NCI-H2029 treated with DMSO at 0.1 percent for 48 hours (cell line): Measurements from ENCODE around the gene ADGRG3.
"Not testable (repeated sequence)": the region's sequence is repeated elsewhere in the genome, so short reads cannot be mapped to it uniquely, and the experiment has no call there.

Experiments used
- DNase-seq: peaks from one replicate; lab custom pipeline; 2025; lab: John Stamatoyannopoulos, UW

ADGRG3 gene

DNA sequence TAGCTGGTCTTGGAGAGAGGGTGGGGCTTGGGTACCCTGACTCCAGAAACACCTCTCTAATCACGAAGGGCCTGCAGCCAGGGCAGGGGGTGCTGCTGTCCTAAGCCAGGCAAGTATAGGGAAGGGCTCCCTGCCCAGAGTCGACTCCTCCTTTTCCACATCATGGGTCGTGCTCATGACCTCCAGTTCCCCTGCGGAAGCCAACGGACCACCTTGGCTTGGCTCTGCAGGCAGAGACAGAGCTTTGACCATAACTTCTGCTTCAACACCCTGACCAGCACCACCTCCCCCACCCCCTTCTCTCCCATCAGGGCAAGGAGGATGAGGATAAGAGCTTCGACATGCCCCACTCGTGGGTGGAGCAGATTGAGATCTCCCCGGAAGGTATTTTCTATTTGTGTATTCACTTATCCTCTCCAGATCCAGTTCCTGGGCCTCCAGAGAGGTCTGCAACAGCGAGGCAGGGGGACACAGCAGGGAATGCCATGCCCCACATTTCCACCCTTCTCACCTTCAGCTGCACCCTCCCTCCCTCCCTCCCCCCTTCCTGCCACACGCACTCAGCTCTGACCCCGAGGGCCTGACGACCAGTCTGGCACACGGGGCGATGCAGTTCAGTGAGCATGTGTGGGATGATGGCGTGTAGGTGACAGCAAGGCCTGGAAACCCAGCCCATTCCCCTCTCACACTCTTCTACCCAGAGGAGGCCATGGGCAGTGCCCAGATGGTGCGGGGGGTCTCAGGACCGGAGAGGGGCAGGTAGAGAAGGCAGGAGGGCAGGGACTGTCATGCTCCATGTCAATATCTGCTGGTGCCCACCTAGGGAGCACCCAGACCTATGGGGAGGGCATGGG, 53.5 kb downstream of the ADGRG3 start:
- no peak for DNase-seq

DNA sequence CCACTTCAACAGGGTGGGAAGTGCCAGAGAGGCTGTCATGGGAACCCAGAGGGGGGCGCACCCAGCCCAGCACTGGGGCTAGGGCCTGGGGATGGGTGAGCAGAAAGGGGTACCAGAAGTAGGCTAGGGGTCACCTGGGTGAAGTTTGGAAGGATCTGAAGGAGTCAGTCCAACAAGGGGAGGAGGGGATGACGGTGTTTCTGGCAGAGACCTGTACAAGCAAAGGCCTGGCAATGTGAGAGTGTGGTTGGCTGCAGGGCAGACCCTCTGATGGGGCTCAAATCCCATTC, 54.0 kb downstream of the ADGRG3 start:
- DNase-seq = no peak

- DNase-seq = no peak
These were observed 54.5 kb downstream of the ADGRG3 start for GRCh38 chr16:57722651-57723050.

DNA sequence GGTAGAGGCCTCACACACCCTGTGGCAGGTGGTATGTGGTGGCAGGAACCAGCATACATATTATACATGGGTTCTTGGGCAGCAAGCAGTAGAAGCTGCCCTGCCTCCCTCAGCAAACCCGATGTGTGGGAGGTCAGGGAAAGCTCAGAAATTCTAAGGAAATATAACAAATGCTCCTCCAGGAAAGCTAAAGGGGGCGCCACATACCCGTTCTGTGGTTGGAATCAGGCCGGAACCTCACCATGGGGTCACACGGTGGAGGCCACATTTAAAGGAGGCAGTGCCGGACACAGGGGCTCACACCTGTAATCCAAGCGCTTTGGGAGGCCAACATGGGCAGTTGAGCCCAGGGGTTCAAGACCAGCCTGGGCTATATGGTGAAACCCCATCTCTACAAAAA, 55.1 kb downstream of the ADGRG3 start:
- DNase-seq = no peak

DNA sequence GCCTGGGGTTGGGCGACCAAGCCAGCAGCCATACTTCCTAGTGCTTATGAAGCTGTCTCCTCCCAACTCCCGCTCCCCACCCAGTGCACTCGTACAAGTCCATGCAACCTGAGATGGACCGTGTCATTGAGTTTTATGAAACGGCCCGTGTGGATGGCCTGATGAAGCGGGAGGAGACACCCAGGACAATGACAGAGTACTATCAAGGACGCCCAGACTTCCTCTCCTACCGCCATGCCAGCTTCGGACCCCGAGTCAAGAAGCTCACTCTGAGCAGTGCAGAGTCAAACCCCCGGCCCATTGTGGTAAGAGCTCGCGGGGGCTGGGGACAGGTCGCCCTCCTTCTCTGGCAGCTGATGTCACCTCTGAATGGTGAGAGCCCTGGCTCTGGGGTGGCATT, 56.4 kb downstream of the ADGRG3 start:
- DNase-seq = no peak

- DNase-seq = no peak
These were observed 57.0 kb downstream of the ADGRG3 start for GRCh38 chr16:57725151-57725550.

- DNase-seq = no peak
These were observed 57.4 kb downstream of the ADGRG3 start for GRCh38 chr16:57725554-57725953.

DNA sequence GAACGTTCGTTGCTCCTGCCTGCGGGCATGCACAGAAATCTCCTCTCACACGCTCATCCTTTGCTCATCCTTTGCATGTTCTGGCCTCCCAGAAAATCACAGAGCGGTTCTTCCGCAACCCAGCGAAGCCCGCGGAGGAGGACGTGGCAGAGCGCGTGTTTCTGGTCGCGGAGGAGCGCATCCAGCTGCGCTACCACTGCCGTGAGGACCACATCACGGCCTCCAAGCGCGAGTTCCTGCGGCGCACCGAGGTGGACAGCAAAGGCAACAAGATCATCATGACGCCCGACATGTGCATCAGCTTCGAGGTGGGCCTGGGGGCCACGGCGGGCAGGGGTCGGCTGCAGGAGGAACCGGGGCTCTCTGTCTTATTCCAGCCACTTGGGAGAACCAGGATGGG, 57.9 kb downstream of the ADGRG3 start:
- DNase-seq = no peak

DNA sequence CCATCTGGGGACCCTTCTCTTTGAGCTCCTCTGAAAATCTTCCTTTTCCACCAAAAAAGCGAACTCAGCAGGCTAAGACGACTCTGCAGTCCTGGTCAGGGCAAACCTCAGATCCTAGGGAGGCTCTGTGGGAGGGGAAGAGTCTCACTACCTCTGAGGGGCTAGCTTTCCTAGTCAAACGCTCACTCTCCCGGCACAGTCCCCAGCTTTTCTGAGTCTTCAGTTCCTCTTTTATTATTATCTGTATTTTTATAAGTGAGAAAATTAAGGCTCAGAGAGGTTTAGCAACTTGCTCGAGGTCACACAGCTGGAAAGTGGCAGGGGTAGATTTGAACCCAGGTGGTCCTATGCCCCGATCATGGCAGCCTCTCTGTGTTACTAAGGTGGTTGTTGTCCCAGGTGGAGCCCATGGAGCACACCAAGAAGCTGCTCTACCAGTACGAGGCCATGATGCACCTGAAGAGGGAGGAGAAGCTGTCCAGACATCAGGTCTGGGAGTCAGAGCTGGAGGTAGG, 58.4 kb downstream of the ADGRG3 start:
- no peak for DNase-seq

- no peak for DNase-seq
These were observed 59.5 kb downstream of the ADGRG3 start for GRCh38 chr16:57727610-57728009.

- peak; percentile 8 for DNase-seq
These were observed 60.5 kb downstream of the ADGRG3 start for GRCh38 chr16:57728336-57729181.

- DNase-seq = no peak
These were observed 61.0 kb downstream of the ADGRG3 start for GRCh38 chr16:57729182-57729484.

GRCh38 chr16:57729852-57730251, 61.7 kb downstream of the ADGRG3 start:
- DNase-seq = not testable (repeated sequence)

GRCh38 chr16:57730771-57731730, 62.9 kb downstream of the ADGRG3 start:
- peak; percentile 9 for DNase-seq

- no peak for DNase-seq
These were observed 63.9 kb downstream of the ADGRG3 start for GRCh38 chr16:57732037-57732436.

DNA sequence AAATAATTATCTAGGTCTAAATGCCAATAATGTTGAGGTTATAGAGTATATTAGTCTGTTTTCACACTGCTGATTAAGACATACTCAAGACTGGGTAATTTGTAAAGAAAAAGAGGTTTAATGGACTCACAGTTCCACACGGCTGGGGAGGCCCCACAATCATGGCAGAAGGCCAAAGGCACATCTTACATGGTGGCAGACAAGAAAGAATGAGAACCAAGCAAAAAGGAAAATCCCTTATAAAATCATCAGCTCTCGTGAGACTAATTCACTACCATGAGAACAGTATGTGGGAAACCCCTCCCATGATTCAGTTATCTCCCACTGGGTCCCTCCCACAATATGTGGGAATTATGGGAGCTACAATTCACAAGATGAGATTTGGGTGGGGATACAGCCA, 64.6 kb downstream of the ADGRG3 start:
- no peak for DNase-seq

DNA sequence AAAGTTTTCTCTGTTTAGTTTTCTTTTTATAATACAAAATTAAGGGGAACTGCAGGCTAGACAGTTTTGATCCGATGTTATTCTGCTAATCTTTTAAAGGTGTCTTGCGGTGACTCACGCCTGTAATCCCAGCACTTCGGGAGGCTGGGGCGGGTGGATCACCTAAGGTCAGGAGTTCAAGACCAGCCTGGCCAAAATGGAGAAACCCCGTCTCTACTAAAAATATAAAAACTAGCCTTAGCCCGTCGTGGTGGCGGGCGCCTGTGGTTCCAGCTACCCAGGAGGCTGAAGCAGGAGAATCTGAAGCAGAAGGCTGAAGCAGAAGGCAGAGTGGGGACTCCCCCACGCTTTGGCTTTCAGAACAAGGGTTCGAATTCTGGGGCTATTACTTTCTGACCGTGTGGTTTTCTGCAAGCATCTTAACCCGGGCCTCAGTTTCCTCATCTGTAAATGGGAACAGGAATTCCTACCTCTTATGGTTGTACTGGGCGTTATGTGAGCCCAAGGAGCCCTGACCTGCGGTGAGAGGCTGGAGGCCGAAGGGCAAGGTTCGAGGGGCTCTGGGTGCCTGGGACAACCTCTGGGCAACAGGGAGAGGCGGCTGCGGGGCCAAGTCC, 66.3 kb downstream of the ADGRG3 start:
- DNase-seq = no peak

- DNase-seq = peak; percentile 90
These were observed 67.0 kb downstream of the ADGRG3 start for GRCh38 chr16:57734925-57735754.

- no peak for DNase-seq
These were observed 67.8 kb downstream of the ADGRG3 start, which contains the start of gene KATNB1 for GRCh38 chr16:57735755-57736418. Gene KATNB1, plus strand, starts transcription at chr16:57735770. Its CDS starts 1,474 bp downstream, at chr16:57737244.
